Kidney (tissue), 14 donors: Measurements from ENCODE around the gene DYNC1I1. TPM values are rescaled to one million over a fixed set of nuclear protein-coding genes. Genes with fewer than 3 reads are reported as not detected.
A peak's percentile ranks its signal among the peaks of the same experiment; 100 is the strongest.

Source experiments
- DNase-seq, 5 donors: peaks; one replicate each; pipeline ENCODE4 v3.0.0-alpha.2; 2013 to 2020
- FAIRE-seq: peaks from 2 replicates; lab custom pipeline; 2012; peaks lifted over from hg19 to GRCh38; lab: Jason Lieb, UNC
- H3K27ac ChIP-seq, 2 donors: one replicate each; pipeline ENCODE4 v1.7.0; 2013; ENCODE audit warnings: low read depth in 2 of 2, low read length in 2 of 2, inconsistent platforms in 1 of 2
- H3K27me3 ChIP-seq: one replicate; pipeline ENCODE4 v1.7.1; 2013; ENCODE audit warnings: low read length, inconsistent platforms; ENCODE audit not compliant: control insufficient read depth, insufficient read depth
- H3K36me3 ChIP-seq, 3 donors: one replicate each; pipeline versions ENCODE4 v1.7.0 to v1.7.1; 2013; ENCODE audit warnings: low read length in 3 of 3, control low read depth in 1 of 3, inconsistent platforms in 1 of 3; ENCODE audit not compliant: insufficient read depth in 3 of 3, control insufficient read depth in 2 of 3
- H3K4me1 ChIP-seq, 3 donors: one replicate each; pipeline versions ENCODE4 v1.7.0 to v1.7.1; 2013; ENCODE audit warnings: low read length in 3 of 3, inconsistent platforms in 1 of 3, low read depth in 1 of 3; ENCODE audit not compliant: control insufficient read depth in 2 of 3, insufficient read depth in 2 of 3
- H3K4me3 ChIP-seq, 3 donors: one replicate each; pipeline versions ENCODE4 v1.7.0 to v1.8.1; 2013; ENCODE audit warnings: low read length in 3 of 3, control low read depth in 1 of 3, inconsistent platforms in 1 of 3
- H3K9ac ChIP-seq, 3 donors: one replicate each; pipeline versions ENCODE4 v1.7.0 to v1.7.1; 2013; ENCODE audit warnings: low read length in 3 of 3, control low read depth in 1 of 3, inconsistent platforms in 1 of 3
- H3K9me3 ChIP-seq, 3 donors: one replicate each; pipeline versions ENCODE4 v1.7.0 to v1.7.1; 2013; ENCODE audit warnings: low read length in 3 of 3, control low read depth in 1 of 3, inconsistent platforms in 1 of 3; ENCODE audit not compliant: control insufficient read depth in 2 of 3, insufficient read depth in 1 of 3
- intact Hi-C: fragments of 100-400 bp; cut with DNase I; formaldehyde crosslinking; loops from one replicate; pipeline ENCODE4 v1.11.1; 2022
- polyA plus RNA-seq: library from polyadenylated mRNA; stranded (reverse); fragments of 350-450 nt; fragmentation: Illumina TruSeq; extraction: RNeasy Lipid Tissue Mini Kit (QIAGEN cat#74804); gene quantifications from one replicate; pipeline ENCODE4 v1.2.3, GENCODE V29; 2014; ENCODE audit warnings: low read depth, low replicate concordance; ENCODE audit not compliant: insufficient read depth
- total RNA-seq: library from RNA; stranded (reverse); fragmentation: NEBNext Ultra II Directional; extraction: Animal tissue kit (Norgen Biotek cat#: 25700); gene quantifications from one replicate; pipeline ENCODE4 v1.2.1, GENCODE V29; 2021
- TF ChIP-seq, protein P1 (sequence below): IDR thresholded peaks from 3 replicates; pipeline ENCODE4 v1.5.1; 2012; ENCODE audit warnings: mild to moderate bottlenecking, moderate library complexity, borderline replicate concordance; ENCODE audit not compliant: insufficient read depth; ENCODE audit errors: extremely low read depth
- donor health status: control.
- donor health status: control.
- donor health status: control.
- donor health status: control.
- donor health status: control.
- donor health status: DM: yes; HTN: yes; CAD: no.
- donor health status: Normal renal cell carcinoma (clear cell type).

The DYNC1I1 gene
- total and polyA plus RNA-seq, 2 donors from 2014 or later, result 2.3 to 2.6 TPM

DNA sequence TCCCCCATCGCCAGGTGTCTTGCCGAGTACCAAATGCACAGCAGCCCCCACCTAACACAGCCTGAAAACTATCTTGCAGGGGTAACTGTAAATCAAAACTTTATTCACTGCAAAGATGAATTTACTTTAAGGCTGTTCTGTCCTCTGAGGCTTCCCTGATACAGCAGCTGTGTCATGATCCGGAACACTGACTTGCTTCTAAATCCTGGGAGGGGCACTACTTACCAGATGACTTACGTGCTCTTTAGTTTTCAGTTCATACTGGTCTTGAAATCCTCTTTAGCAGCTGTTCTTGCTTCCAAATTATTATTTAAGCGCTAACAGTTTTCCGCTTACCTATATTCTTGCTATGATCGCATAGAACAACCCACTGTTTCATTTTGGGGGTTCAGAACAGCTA is 4.9 kb downstream of the DYNC1I1 start:
- Histone ChIP-seq H3K4me1 (peaks cover 0 to 2% (median 0%) of the 10 kb centered on the region in 3 donors), H3K9me3 (no peaks in the 10 kb centered on the region), H3K27ac (no peak overlapping the region), H3K4me3 (no peak overlapping the region), H3K27me3 (no peaks in the 10 kb centered on the region), H3K36me3 (no peaks in the 10 kb centered on the region), H3K9ac (no peak overlapping the region)
- no peak for FAIRE-seq
- TF ChIP-seq, protein P1, sequence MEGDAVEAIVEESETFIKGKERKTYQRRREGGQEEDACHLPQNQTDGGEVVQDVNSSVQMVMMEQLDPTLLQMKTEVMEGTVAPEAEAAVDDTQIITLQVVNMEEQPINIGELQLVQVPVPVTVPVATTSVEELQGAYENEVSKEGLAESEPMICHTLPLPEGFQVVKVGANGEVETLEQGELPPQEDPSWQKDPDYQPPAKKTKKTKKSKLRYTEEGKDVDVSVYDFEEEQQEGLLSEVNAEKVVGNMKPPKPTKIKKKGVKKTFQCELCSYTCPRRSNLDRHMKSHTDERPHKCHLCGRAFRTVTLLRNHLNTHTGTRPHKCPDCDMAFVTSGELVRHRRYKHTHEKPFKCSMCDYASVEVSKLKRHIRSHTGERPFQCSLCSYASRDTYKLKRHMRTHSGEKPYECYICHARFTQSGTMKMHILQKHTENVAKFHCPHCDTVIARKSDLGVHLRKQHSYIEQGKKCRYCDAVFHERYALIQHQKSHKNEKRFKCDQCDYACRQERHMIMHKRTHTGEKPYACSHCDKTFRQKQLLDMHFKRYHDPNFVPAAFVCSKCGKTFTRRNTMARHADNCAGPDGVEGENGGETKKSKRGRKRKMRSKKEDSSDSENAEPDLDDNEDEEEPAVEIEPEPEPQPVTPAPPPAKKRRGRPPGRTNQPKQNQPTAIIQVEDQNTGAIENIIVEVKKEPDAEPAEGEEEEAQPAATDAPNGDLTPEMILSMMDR, result no peak
- DNase-seq, result peak in 2 of 5 donors; percentile 51 to 52
- intact Hi-C loops, result no loop called here

DNA sequence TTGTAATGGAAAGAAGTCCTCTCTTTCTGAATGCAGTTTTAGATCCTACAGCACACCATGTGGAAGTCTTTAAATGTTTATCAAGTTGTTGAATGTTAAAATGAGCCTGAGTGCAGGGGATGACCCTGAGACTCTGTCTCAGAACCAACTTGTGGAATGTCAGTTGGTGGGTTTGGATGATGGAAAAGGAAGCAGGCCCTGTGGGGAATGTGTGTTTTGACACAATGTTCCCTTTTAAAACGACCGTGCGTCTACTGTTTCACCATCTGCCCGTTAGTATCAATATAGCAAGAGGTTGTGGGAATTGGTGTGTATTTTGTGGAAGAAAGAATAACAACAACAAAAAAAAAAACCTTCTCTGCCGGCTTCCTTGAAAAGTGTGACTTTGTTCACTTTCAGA is 8.3 kb downstream of the DYNC1I1 start:
- no peak overlapping the region for H3K27ac ChIP-seq
- no peaks in the 10 kb centered on the region for H3K36me3 ChIP-seq
- no peaks in the 10 kb centered on the region for H3K9me3 ChIP-seq
- H3K4me1 ChIP-seq, result no peaks in the 10 kb centered on the region
- peak in 1 of 5 donors; percentile 20 for DNase-seq
- intact Hi-C loops, result no loop called here
- FAIRE-seq, result no peak
- no peak overlapping the region for H3K9ac ChIP-seq
- TF ChIP-seq, protein P1, result no peak
- H3K4me3 ChIP-seq, result no peak overlapping the region
- no peaks in the 10 kb centered on the region for H3K27me3 ChIP-seq

DNA sequence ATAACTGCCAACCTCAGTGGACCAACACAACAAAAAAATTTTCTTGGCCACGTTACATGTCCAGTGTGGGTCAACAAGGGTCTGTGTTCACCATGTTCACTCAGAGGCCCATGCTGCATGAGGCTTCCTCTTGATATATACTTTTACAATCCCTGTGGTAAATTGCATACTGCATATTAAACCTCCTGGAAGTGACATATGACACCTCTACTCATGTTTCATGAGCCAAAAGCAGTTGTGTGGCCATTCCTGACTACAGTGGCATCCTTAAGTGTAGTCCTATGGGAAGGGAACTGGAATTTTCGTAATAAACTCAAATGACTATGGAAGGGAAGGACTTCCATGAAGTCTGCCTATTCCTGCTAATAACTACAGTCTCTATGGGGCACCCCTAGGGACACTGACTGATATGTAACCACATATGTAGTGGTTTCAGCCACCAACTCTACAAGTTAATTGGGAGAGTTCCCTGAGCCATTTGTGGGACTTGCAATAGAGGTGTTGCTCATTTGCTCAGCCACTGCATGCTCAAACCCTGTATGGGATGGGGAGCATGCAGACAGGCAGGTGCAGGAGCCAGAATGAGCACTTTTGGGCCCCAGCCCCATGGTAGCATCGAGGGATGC is 9.7 kb downstream of the DYNC1I1 start:
- Histone ChIP-seq H3K9ac (no peak overlapping the region), H3K9me3 (no peaks in the 10 kb centered on the region), H3K36me3 (no peaks in the 10 kb centered on the region), H3K4me1 (no peaks in the 10 kb centered on the region), H3K27ac (no peak overlapping the region), H3K4me3 (no peak overlapping the region), H3K27me3 (no peaks in the 10 kb centered on the region)
- no peak for FAIRE-seq
- TF ChIP-seq, protein P1, result no peak
- DNase-seq, result no peak
- intact Hi-C loops, result no loop called here

DNA sequence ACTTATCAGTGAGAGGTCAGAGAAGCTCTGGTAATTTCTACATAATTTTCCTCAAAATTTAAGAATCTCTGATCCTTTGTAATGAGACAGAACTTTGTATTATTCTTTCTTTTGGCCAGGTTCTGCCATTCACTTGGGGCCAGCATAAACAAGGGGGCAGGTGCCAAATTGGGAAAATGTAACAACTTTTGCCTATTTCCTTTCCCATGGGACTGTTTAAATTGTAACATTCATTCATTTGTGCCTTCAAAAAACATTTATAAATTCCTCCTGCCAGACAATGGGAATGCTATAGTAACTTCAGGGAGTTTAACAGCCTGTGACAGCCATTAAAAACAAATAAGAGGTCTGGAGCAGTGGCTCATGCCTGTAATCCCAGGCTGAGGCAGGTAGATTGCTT is 12.4 kb downstream of the DYNC1I1 start:
- Histone ChIP-seq H3K27me3 (no peaks in the 10 kb centered on the region), H3K36me3 (no peaks in the 10 kb centered on the region), H3K4me1 (no peaks in the 10 kb centered on the region), H3K9me3 (no peaks in the 10 kb centered on the region), H3K4me3 (no peak overlapping the region), H3K9ac (no peak overlapping the region), H3K27ac (no peak overlapping the region)
- DNase-seq, result peak in 1 of 5 donors; percentile 4
- TF ChIP-seq, protein P1, result no peak
- FAIRE-seq, result no peak
- intact Hi-C loops, result no loop called here
